Caco-2 (cell line): ENCODE results near the gene LYZL6. TPM values are rescaled to one million over a fixed set of nuclear protein-coding genes. Genes with fewer than 3 reads are reported as not detected.

Experiments
- BruUV-seq: library from RNA; stranded (reverse); fragments of 400-500 nt; replicated peaks from 2 replicates; lab custom pipeline; 2021; lab: Mats Ljungman, UMichigan
- CTCF ChIA-PET: fragments of 300-600 bp; sonication (Branson Sonifier 250); formaldehyde crosslinking; loops from one replicate; lab custom pipeline; 2022; ENCODE audit warnings: antibody characterized with exemption; lab: Charles Lee
- POLR2A ChIA-PET: fragments of 300-600 bp; sonication (Branson Sonifier 250); formaldehyde crosslinking; loops from one replicate; lab custom pipeline; 2022; ENCODE audit warnings: antibody characterized with exemption; lab: Charles Lee
- DNase-seq, 2 experiments: peaks; one replicate each; pipeline versions ENCODE4 v3.0.0 to v3.0.0-alpha.2; 2020 to 2022
- H3K27me3 ChIP-seq: replicated peaks from 2 replicates; pipeline ENCODE4 v1.6.0; 2011; ENCODE audit warnings: low read length; ENCODE audit not compliant: control insufficient read depth, insufficient read depth
- H3K36me3 ChIP-seq: 2 replicates; pipeline ENCODE4 v1.5.1; 2011; ENCODE audit warnings: low read length; ENCODE audit not compliant: control insufficient read depth, insufficient read depth
- H3K4me1 ChIP-seq: fragments of 250-450 bp; sonication (Bioruptor Pico); 2 replicates; pipeline ENCODE4 v1.5.1; 2020; ENCODE audit warnings: mild to moderate bottlenecking
- H3K4me3 ChIP-seq: 2 replicates; pipeline ENCODE4 v1.5.1; 2011; ENCODE audit warnings: low read depth, mild to moderate bottlenecking, control low read depth, low read length
- H3K9me3 ChIP-seq: fragments of 250-450 bp; sonication (Bioruptor Pico); 2 replicates; pipeline ENCODE4 v1.5.1; 2020; ENCODE audit warnings: mild to moderate bottlenecking, moderate library complexity
- H3K27ac Mint-ChIP-seq: one replicate; pipeline ENCODE4 v1.8.0; 2022; ENCODE audit warnings: mixed read lengths; ENCODE audit not compliant: unreplicated experiment
- H3K27me3 Mint-ChIP-seq: one replicate; pipeline ENCODE4 v1.8.0; 2022; ENCODE audit warnings: mixed read lengths; ENCODE audit not compliant: insufficient read depth, unreplicated experiment
- H3K36me3 Mint-ChIP-seq: one replicate; pipeline ENCODE4 v1.8.0; 2022; ENCODE audit warnings: mild to moderate bottlenecking, mixed read lengths; ENCODE audit not compliant: insufficient read depth, unreplicated experiment
- H3K4me1 Mint-ChIP-seq: one replicate; pipeline ENCODE4 v1.8.0; 2022; ENCODE audit warnings: low read depth, mixed read lengths; ENCODE audit not compliant: unreplicated experiment
- H3K4me3 Mint-ChIP-seq: one replicate; pipeline ENCODE4 v1.8.0; 2022; ENCODE audit warnings: mild to moderate bottlenecking, moderate library complexity, mixed read lengths; ENCODE audit not compliant: unreplicated experiment
- H3K9me3 Mint-ChIP-seq: one replicate; pipeline ENCODE4 v1.8.0; 2022; ENCODE audit warnings: mixed read lengths; ENCODE audit not compliant: unreplicated experiment
- CTCF ChIP-seq, 2 experiments: fragments of 200-600 bp in 1 of 2; IDR thresholded peaks; 1 replicate in 1 of 2; 2 replicates in 1 of 2; pipeline versions ENCODE4 v1.5.1 to v1.8.0; 2011 to 2022; ENCODE audit warnings: antibody characterized with exemption in 1 of 2, control low read depth in 1 of 2, inconsistent platforms in 1 of 2, low read depth in 1 of 2, low read length in 1 of 2, mild to moderate bottlenecking in 1 of 2, moderate library complexity in 1 of 2; ENCODE audit not compliant: insufficient read depth in 1 of 2, severe bottlenecking in 1 of 2, unreplicated experiment in 1 of 2
- intact Hi-C: fragments of 100-400 bp; cut with micrococcal nuclease; formaldehyde crosslinking; loops from one replicate; pipeline ENCODE4 v1.10.0; 2022; ENCODE audit not compliant: unreplicated experiment
- total RNA-seq: library from RNA; stranded (reverse); gene quantifications from 2 replicates; pipeline ENCODE4 v1.2.3, GENCODE V29; 2022

LYZL6 gene
- total RNA-seq, 1 experiment from 2014 or later = not detected

- TF ChIP-seq CTCF (IDR thresholded peaks at IDR 0.05; ENCODE audit: insufficient read depth in 1 of 2, low read depth in 1 of 2, low read length in 1 of 2, severe bottlenecking in 1 of 2, unreplicated experiment in 1 of 2) = no peak
- BruUV-seq = no TSS peak
- H3K36me3 Mint-ChIP-seq = no peaks in the 10 kb centered on the region
- Histone ChIP-seq H3K9me3 (no peaks in the 10 kb centered on the region), H3K4me1 (no peaks in the 10 kb centered on the region), H3K4me3 (no peak overlapping the region), H3K36me3 (no peaks in the 10 kb centered on the region), H3K27me3 (no peaks in the 10 kb centered on the region)
- no peaks in the 10 kb centered on the region for H3K9me3 Mint-ChIP-seq
- H3K27me3 Mint-ChIP-seq = no peaks in the 10 kb centered on the region
- H3K27ac Mint-ChIP-seq = no peak overlapping the region
- H3K4me3 Mint-ChIP-seq = no peak overlapping the region
- no peaks in the 10 kb centered on the region for H3K4me1 Mint-ChIP-seq
- no peak for DNase-seq
- ChIA-PET CTCF (no interaction called here), POLR2A (no interaction called here)
- intact Hi-C loops = no loop called here
Measured at GRCh38 chr17:35892091-35893035, 51.1 kb downstream of the LYZL6 start.

- no TSS peak for BruUV-seq
- ChIA-PET CTCF (interaction anchor here (0.7 kb wide), 1 partner anchor 25 kb away, joined by 7 read pairs; no protein-coding TSS in a partner anchor), POLR2A (no interaction called here)
Measured at GRCh38 chr17:35891269-35891668, 52.2 kb downstream of the LYZL6 start.

GRCh38 chr17:35890774-35891155 lies 52.7 kb downstream of the LYZL6 start:
- H3K4me1 Mint-ChIP-seq = no peaks in the 10 kb centered on the region
- H3K36me3 Mint-ChIP-seq = no peaks in the 10 kb centered on the region
- H3K4me3 ChIP-seq = no peak overlapping the region
- CTCF ChIA-PET = no interaction called here
- no peak overlapping the region for H3K27ac Mint-ChIP-seq
- intact Hi-C loops = no loop called here
- H3K36me3 ChIP-seq = no peaks in the 10 kb centered on the region
- no peaks in the 10 kb centered on the region for H3K27me3 Mint-ChIP-seq
- H3K27me3 ChIP-seq = no peaks in the 10 kb centered on the region
- H3K4me3 Mint-ChIP-seq = no peak overlapping the region
- H3K4me1 ChIP-seq = no peaks in the 10 kb centered on the region
- no peaks in the 10 kb centered on the region for H3K9me3 ChIP-seq
- H3K9me3 Mint-ChIP-seq = no peaks in the 10 kb centered on the region
- POLR2A ChIA-PET = no interaction called here
- no TSS peak for BruUV-seq
- no peak for TF ChIP-seq CTCF (IDR thresholded peaks at IDR 0.05; ENCODE audit: insufficient read depth in 1 of 2, low read depth in 1 of 2, low read length in 1 of 2, severe bottlenecking in 1 of 2, unreplicated experiment in 1 of 2)
- no peak for DNase-seq

More at GRCh38 chr17:35891269-35891668, 52.2 kb downstream of the LYZL6 start:
- Mint-ChIP-seq H3K36me3 (no peaks in the 10 kb centered on the region), H3K27me3 (no peaks in the 10 kb centered on the region), H3K4me1 (no peaks in the 10 kb centered on the region), H3K4me3 (no peak overlapping the region), H3K9me3 (no peaks in the 10 kb centered on the region), H3K27ac (no peak overlapping the region)
- intact Hi-C loops = no loop called here
- Histone ChIP-seq H3K9me3 (no peaks in the 10 kb centered on the region), H3K36me3 (no peaks in the 10 kb centered on the region), H3K4me3 (no peak overlapping the region), H3K27me3 (no peaks in the 10 kb centered on the region), H3K4me1 (no peaks in the 10 kb centered on the region)
- no peak for DNase-seq
- no peak for TF ChIP-seq CTCF (IDR thresholded peaks at IDR 0.05; ENCODE audit: insufficient read depth in 1 of 2, low read depth in 1 of 2, low read length in 1 of 2, severe bottlenecking in 1 of 2, unreplicated experiment in 1 of 2)
